GM12801 (cell line): ENCODE data around the gene KLHL40.

Experiments
- TF ChIP-seq, protein P1 (sequence below): IDR thresholded peaks from one replicate; pipeline ENCODE4 v1.5.1; 2011; ENCODE audit warnings: control low read depth; ENCODE audit not compliant: insufficient read length; ENCODE audit errors: extremely low read depth

Gene KLHL40

DNA sequence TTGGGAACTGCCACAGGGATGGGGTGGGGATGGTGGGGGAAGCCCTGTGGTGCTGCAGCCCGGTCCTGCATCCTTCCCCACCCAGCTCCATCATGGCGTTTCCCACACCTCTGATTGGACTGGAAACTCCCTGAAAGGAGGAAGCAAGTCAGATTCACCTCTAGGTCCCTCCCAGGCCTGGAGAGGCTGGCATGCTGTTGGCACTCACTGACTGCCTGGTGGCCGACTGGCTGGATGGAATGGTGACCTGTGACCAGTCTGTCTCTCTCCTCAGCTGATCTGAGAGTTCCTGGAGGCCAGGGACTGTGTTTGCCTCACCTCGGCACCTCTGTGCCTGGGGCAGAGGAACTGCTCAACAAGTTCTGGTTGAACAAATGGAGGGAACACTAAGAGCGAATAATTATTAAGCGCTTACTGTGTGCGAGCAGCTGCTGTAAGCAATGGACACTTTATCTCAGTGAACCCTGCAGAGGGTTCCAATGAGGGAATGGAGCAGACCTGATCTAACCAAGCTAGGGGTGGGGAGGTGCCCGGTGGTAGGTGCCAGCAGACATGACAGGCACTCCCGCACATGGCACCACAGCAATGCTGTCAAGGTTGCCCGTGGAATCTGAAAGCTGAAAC lies 20.7 kb downstream of the KLHL40 start:
- TF ChIP-seq, protein P1, sequence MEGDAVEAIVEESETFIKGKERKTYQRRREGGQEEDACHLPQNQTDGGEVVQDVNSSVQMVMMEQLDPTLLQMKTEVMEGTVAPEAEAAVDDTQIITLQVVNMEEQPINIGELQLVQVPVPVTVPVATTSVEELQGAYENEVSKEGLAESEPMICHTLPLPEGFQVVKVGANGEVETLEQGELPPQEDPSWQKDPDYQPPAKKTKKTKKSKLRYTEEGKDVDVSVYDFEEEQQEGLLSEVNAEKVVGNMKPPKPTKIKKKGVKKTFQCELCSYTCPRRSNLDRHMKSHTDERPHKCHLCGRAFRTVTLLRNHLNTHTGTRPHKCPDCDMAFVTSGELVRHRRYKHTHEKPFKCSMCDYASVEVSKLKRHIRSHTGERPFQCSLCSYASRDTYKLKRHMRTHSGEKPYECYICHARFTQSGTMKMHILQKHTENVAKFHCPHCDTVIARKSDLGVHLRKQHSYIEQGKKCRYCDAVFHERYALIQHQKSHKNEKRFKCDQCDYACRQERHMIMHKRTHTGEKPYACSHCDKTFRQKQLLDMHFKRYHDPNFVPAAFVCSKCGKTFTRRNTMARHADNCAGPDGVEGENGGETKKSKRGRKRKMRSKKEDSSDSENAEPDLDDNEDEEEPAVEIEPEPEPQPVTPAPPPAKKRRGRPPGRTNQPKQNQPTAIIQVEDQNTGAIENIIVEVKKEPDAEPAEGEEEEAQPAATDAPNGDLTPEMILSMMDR = no peak

DNA sequence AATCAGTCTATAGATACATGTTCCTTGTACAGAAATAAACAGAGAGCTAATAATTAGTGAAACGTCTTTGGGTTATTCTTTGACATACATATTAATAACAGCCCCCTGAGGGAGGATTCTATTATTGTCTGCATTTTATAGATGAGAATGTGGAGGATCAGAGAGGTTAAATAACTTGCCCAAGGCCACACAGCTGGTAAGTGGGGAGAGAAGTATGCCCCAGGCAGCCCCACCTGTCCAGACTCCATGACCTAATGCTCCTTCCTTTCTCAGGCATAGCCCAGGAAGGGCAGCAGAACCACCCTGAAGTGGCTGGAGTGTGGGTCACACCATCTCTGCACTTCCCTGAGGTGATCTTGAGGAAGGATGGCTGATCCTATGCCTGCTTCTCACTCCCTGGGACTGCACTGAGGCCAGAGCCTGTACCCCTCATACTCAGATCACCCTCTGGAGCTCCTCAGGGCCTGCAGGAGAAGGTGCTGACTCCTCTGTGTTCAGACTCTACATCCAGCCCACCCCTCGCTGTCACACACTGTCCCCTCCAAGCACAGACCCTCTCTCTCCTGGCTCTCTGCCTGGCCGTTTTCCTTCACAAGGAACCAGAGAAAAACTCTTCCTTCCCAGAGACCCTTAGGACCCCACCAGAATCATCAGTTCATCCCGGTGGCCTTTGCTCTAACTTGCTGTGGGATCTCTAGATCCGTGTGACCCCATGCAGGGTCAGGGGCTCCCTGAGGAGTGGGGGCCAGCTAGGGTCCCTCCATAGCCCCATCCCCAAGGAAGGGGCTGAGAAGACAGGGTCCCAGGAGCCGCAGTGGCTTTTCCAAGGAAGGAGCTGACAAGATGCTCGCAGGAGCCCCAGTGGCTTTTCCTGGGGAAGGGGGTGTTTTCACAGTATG lies 21.6 kb downstream of the KLHL40 start:
- TF ChIP-seq, protein P1 = no peak

DNA sequence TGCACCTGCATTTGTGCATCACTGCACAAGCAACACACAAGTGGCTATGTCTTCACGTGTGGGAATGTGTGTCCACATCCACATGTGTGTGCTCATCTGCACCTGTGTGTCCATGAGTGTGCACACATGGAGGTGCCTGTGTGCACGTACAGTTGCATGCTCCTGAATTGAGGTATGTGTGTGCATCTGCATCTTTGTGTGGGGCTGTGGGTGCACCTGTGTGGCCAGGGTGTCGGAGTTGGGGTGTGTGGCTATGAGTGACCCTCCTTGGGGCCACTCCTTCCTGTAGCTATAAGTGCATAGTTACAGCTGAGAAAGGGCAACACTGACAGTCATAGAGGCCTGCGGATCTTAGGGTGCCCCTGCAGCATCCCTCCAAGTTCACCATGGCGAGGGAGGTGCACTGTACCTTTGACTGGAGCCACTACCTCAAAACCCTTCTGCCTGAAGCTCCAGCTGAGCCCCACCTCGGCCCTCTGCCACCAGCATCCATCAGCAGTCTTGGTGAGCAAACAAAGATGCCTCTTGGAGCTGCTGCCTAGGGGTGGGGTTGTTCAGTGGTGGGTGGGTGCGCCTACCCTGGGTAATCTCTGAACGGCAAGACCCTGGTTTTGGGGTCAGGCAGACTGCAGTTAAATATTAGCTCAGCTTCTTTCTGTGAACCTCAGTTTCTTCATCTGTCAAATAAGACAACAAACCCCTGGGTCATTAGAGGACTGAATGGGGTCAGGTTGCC lies 22.5 kb downstream of the KLHL40 start:
- TF ChIP-seq, protein P1 = no peak

DNA sequence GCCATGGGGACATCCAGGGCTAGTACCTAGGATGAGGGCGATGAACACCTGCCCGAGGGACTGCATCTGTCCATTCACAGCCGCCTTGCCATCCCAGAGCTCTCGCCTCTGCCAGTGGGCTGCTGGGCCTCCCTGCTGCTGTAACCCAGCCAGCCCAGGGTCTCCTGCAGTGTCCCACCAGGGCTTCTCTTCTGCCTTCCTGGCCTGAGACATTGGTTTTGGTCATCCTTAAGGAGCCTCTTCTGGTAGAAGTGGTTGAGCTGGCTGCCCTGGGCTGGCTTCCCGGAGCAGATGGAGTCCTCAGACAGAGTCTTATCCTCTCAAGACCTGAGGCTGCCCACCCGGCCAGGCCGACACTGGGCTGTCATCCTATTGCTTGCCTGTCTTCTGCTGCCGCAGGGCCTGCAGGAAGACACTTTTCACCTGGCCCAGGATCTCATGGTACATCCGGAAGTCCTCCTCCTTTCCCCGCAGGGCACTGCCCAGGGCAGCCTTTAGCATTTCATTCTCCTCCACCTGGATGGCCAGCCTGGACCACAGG lies 23.3 kb downstream of the KLHL40 start:
- TF ChIP-seq, protein P1 = no peak

DNA sequence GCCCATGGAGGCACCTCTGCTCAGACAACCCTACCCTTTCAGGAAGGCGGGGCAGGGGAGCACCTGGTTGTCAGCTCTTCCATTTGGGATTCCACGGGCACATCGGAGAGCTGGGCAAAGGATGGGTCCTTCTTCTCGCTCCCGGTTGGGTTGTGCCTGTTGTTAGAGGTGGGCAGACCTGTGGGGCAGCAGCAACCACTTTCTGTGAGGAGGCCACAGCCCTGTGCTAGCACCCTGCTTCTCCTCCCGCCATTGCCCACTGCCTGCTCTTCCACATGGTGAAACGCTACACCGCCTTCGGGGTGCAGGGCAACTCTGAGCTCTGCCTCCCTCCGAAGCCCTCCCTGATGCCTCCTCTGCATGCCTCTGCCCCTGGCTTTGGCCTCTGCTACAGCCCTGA lies 24.3 kb downstream of the KLHL40 start:
- TF ChIP-seq, protein P1 = no peak

DNA sequence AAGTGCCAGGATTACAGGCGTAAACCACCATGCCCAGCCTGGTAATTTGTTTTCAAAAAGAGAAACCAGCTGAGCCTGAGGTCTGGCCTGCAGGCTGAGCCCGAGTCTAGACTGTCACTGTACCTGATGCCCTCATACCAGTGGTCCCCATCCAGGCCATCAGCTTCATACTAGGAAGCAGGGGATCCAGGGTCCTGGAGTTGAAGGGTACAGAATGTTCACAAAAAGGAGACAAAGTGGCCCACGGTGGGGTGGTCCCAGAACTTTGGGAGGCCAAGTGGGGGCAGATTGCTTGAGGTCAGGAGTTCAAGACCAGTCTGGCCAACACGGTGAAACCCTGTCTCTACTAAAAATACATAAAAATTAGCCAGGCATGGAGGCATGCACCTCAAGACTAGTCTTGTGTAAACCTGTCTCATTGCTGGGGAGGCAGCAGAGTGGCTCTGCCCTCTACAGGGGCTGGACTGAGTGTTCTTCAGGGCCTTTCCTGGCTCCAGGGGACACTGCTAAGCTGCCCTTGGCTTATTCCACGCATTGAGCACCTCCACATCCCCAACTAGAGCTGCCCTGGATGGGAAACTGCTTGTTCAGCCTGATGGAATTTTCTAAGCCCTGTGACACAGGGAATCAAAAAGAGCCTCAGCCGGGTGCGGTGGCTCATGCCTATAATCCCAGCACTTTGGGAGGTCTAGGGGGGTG lies 25.1 kb downstream of the KLHL40 start:
- TF ChIP-seq, protein P1 = no peak
